GM10266 (cell line): ENCODE data around the gene IFI27L1.

Experiments
- DNase-seq: peaks from one replicate; pipeline ENCODE4 v3.0.0; 2012; ENCODE audit errors: extremely low spot score
- CTCF ChIP-seq: IDR thresholded peaks from 2 replicates; pipeline ENCODE4 v1.5.1; 2012; ENCODE audit warnings: mild to moderate bottlenecking, low read depth; ENCODE audit not compliant: control insufficient read depth, insufficient read depth; ENCODE audit errors: missing control alignments

The IFI27L1 gene

GRCh38 chr14:94127330-94127729 is 46.2 kb downstream of the IFI27L1 start:
- no peak for TF ChIP-seq CTCF
- no peak for DNase-seq

GRCh38 chr14:94128216-94128839 is 47.2 kb downstream of the IFI27L1 start:
- TF ChIP-seq CTCF: no peak
- no peak for DNase-seq

- DNase-seq: peak; percentile 89
- peak; percentile 14 for TF ChIP-seq CTCF
Measured at GRCh38 chr14:94129111-94129757, 48.1 kb downstream of the IFI27L1 start, which contains the start of gene IFI27L2. TSS of gene IFI27L2 (minus strand) at chr14:94129604. CDS start at chr14:94129564, 40 bp downstream.

- no peak for DNase-seq
- TF ChIP-seq CTCF: no peak
Measured at GRCh38 chr14:94129758-94130414, 48.8 kb downstream of the IFI27L1 start.

GRCh38 chr14:94132285-94132887 is 51.3 kb downstream of the IFI27L1 start:
- peak; percentile 67 for TF ChIP-seq CTCF
- peak; percentile 47 for DNase-seq

DNA sequence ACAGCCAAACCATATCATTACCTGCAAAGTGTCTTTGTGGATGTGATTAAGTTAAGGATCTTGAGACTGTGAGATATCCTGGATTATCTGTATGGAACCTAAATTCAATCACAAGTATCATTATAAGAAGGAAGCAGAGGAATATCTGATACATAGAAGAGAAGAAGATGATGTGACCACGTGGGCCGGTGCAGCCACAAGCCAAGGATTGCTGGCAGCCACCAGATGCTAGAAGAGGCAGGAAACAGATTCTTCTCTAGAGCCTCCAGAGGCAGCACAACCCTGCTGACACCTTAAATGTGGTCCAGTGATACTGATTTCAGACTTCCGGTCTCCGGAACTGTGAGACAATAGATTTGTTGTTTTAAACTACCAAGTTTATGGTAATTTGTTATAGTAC is 54.4 kb downstream of the IFI27L1 start:
- no peak for TF ChIP-seq CTCF
- DNase-seq: no peak
